GM12891 (cell line): Measurements from ENCODE around the gene CASTOR1.

ENCODE experiments used
- POLR2A ChIP-seq: IDR thresholded peaks from 2 replicates; pipeline ENCODE4 v1.6.1; 2011; ENCODE audit warnings: low read depth, low read length, control low read depth
- POLR2AphosphoS5 ChIP-seq: IDR thresholded peaks from 2 replicates; pipeline ENCODE4 v1.6.1; 2011; ENCODE audit warnings: low read depth, low read length, control low read depth

DNA sequence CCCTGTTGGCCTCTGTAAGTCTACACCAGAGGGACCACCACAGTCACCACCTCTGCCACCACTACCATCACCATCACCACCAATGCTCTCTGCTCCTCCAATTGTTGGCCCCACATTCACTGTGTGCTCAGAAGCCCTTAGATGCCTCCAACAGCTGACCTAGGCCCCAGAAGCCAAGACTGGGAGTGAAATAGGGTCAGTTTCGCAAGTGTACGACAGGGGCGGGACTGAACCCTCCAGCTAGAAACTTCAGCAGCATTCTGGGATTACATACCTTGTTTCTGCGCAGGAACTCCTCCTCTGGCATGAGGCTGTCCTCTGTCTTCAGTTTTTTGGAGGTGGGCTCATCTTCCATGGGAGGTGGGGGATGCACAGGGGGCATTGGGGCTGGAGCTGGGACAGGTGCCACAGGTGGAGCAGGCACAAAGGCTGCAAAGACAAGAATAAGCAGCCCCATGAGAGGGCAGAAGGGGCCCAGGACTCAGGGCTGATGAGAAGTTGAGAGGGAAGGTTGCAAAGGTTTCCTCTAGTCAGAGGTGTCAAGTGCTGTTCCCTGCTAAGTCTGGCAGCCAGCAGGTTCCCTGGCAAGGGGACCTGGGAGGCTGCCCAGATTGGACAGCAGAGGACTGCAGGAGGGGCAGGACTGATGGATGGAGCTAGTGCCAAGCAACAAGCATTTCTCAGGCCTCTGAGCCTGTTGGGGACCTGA is 47.6 kb upstream of the CASTOR1 start:
- TF ChIP-seq POLR2AphosphoS5 (no peak), POLR2A (no peak)
